HG03378 (cell line): ENCODE data around the gene ADGRV1.
A peak's percentile ranks its signal among the peaks of the same experiment; 100 is the strongest.
"Not testable (repeated sequence)": the region's sequence is repeated elsewhere in the genome, so short reads cannot be mapped to it uniquely, and the experiment has no call there.

ENCODE experiments used
- ATAC-seq: cut with Tn5 transposase; IDR thresholded peaks from one replicate; pipeline ENCODE4 v1.9.1; 2021; ENCODE audit warnings: mild to moderate bottlenecking, moderate library complexity; ENCODE audit not compliant: unreplicated experiment

The ADGRV1 gene

DNA sequence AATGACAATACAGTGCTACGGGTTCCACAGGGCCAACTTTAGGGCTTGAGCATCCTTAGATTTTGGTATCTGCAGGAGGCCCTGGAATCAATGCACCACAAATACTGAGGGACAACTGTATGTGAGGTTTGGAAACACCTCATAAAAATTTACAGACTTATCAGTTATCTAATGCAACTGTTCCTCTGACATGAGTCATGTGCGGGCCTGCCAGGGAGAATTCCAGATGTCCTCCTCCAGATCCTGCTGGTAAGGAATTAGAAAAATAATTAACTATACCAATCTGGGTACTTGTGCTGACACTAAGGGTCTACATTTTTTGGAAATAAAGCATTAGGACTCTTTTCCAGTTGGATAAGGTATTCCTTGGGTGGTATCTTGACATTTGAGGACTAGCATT, 491.2 kb downstream of the ADGRV1 start:
- no peak for ATAC-seq

DNA sequence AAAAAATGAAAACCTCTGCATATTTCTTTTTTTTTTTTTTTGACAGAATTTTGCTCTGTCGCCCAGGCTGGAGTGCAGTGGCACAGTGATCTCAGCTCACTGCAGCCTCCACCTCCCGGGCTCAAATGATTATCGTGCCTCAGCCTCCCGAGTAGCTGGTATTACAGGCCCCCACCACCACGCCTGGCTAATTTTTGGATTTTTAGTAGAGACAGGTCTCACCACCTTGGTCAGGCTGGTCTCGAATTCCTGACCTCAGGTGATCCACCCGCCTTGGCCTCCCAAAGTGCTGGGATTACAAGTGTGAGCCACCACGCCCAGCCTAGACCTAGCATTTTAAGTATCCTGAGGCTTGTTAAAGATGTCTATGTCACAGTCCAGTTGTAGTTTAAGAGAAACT, 493.8 kb downstream of the ADGRV1 start:
- ATAC-seq: not testable (repeated sequence)

DNA sequence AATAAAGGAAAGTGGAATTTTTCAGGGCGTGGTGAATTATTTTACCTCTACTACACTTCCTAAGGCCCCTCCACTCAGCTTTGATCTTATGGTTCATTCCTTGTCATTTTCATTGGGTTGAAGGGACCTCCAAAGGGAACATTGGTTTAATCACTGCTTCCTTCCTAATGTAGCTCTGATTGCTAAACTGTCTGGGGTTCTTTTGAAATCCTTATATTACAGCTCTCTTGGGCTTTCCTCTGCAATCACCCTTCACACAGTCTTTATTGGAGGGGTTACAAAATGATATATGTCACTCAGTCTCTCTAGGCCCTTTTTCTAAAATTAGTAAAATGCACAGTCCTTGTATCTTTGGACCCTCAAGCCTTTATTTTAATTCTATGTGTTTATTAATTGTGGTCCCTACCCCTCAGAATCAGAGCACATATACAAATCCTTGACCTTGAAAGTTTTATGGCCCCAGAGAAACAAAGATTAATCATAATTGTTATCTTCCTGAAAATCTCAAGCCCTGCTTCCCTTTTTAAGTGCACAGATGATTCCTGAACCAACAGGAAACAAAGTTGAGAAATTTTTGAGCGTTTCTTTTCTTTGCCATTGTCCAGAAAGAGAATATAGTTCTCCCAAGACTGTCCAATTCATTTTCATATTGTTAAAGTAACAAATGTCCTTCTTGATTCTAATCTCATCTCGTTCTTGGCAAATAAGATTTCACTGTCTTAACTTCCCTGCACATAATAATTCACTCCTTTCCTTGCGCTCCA, 494.6 kb downstream of the ADGRV1 start:
- ATAC-seq: no peak

GRCh38 chr5:91053741-91054025, 495.1 kb downstream of the ADGRV1 start:
- ATAC-seq: no peak

- ATAC-seq: no peak
These were observed 499.6 kb downstream of the ADGRV1 start for GRCh38 chr5:91058155-91058554.

DNA sequence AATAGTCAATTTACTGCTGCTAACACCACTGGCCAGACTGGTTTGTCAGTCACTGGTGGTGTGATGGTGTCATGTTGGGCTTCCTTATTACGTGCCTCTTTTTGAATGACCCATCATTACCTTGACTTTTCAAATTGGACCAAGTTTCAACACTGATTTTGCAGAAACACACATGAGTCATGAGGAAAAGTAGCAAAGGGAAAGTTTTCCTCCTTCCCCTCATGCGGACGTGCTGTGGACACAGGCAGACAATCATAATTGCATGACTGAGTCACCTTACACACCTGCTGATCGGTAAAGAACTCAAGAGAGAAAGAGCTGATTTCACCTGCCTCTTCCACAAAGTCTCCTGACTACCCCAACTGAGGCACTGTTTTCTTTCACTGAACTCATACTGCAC, 500.0 kb downstream of the ADGRV1 start:
- ATAC-seq: no peak

GRCh38 chr5:91059409-91059808, 500.8 kb downstream of the ADGRV1 start:
- ATAC-seq: peak; percentile 97

DNA sequence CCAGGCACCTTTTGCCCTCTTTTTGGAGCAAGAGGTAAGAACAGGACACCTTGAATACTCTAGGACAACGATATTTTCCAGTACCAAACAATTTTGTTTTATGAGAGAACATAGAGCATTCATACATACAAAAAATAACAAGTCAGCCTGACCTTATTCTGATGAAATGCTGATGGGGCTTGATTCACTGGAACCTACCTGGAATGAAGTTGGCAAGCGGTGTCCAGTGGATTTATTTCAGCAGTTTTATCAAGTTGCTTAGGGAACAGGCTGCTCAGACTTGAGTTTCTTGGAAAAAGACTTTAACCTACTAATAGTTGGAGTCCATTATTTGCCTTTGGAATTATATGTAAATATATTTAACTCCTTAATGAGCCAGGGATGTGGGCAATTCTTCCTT, 502.5 kb downstream of the ADGRV1 start:
- ATAC-seq: no peak

DNA sequence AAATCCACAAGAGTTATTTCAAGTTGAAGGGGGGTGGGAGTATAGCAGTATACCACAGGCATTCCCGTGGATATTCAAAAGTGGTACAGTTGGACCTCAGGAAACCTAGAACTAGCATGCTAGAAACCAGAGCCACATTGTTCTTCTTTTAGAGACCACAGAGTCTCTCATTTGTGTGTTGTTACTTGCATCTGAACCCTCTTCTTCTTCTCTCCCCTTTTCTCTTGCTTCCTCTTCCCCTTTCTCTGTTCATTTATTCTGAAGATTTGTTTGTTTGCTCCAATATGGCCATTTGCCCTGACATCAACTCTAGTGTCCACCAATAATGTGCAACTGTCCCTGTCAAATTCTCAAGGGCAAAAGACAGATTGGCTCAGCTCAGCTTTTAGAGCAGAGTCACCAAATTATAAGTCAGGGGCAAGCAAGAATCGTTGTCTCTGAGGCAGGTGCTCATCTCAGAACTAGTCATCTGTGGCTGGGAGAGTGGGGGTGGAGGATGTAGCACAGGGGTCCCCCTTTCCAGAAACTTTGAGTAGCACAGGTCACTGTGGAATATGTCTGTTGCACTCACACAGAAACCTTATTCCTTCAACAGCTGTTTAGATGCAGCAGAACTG, 503.5 kb downstream of the ADGRV1 start:
- peak; percentile 31 for ATAC-seq

DNA sequence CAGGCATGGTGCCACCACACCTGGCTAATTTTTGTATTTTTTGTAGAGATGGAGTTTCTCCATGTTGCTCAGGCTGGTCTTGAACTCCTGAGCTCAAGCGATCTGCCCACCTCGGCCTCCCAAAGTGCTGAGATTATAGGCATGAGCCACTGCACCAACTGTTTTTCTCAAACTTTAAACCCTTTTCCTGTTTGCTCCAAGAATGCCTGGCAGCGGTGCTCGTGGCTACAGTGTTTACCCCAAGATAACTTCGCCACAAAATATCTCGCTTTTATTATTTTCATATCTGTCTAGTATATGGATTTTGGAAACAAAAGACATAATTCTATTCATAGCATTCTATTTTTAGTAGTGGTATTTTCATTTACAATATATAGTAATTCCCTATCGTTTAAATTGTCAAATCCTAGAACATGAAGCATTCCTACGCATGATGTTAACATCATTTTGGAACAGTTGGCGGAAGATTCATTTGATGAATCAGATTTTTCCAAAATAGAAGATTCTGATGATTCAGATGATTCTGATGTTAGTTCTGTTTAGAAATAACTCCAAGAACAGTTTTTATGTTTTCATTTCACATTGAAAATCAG, 504.6 kb downstream of the ADGRV1 start:
- not testable (repeated sequence) for ATAC-seq

DNA sequence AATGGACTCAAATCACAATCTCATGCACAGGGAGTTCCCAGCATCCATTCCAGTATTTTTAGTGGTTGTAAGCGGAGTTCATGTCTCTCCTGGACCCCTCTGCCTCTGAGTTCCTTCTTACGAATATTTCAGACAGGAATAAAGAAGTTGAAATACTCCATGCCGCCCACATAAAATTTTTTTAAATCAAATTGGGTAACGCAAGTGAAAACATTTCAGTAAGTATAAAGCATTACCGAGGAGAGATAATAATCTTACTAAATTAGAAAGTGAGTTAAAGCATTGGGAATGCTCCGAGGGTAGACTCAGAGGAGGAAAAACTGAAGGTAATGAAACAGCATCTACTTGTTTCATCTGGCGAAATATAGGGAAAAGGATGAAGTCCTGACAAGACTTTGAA, 506.9 kb downstream of the ADGRV1 start:
- ATAC-seq: no peak

DNA sequence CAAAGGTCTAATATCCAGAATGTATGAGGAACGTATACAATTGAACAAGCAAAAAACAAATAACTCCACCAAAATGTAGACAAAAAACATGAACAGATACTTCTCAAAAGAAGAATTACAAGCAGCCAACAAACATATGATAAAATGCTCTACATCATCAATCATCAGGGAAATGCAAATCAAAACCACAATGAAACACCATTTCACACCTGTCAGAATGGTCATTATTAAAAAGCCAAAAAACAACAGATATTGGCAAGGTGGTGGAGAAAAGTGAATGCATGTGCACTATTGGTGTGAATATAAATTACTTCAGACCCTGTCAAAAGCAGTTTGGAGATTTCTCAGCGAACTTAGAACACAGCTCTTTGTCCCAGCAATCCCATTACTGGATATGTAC, 510.8 kb downstream of the ADGRV1 start:
- ATAC-seq: no peak

GRCh38 chr5:91070761-91071550, 512.4 kb downstream of the ADGRV1 start:
- ATAC-seq: no peak

DNA sequence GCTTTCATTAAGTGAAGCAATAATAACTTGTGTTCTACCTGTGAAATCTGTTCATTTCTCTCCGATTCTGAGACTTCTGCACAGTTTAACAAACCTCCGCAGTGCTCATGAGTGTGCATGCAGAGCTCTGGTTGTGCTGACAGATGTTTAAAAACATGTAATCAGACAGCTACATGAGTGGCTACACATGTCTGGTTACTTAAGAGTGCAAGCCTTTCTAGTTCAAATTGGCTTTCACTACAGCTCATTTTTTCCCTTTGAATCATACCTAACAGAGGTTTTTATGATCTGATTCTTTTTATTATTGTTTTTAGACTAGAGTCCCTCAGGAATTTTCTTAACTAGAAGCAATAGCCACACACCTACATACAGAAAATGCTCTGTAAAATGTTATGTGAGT, 514.3 kb downstream of the ADGRV1 start:
- ATAC-seq: no peak

DNA sequence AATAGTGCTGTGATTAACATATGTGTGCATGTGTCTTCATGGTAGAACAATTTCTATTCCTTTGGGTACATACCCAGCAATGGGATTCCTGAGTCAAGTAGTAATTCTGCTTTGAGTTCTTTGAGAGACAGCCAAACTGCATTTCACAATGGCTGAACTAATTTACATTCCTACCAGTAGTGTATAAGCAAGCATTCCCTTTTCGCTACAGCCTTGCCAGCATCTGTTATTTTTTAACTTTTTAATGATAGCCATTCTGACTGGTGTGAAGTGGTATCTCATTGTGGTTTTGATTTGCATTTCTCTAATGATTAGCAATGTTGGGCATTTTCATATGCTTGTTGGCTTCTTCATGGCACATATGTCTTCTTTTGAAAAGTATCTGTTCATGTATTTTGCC, 516.0 kb downstream of the ADGRV1 start:
- ATAC-seq: peak; percentile 74

GRCh38 chr5:91076138-91076537, 517.5 kb downstream of the ADGRV1 start:
- ATAC-seq: no peak

GRCh38 chr5:91077623-91078022, 519.0 kb downstream of the ADGRV1 start:
- no peak for ATAC-seq

DNA sequence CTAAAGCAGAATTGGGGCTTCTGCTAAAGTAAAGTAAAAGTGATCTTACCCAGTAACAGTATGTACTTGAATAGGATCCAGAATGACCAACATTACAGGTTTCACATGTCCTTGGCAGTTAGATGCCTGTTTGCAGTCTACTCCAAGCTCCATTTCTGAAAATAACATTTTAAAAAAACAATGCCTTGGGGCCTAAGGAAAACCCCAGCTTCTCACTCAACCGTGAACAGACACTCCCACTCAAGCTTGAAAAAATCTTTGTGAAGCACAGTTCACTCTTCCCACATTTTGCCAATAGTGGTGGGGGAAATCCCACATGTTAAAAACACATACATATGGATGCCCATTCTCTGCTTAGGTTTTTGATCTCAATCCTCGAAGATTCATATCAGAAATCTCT, 520.4 kb downstream of the ADGRV1 start:
- no peak for ATAC-seq

GRCh38 chr5:91089758-91090157, 531.2 kb downstream of the ADGRV1 start:
- ATAC-seq: no peak

DNA sequence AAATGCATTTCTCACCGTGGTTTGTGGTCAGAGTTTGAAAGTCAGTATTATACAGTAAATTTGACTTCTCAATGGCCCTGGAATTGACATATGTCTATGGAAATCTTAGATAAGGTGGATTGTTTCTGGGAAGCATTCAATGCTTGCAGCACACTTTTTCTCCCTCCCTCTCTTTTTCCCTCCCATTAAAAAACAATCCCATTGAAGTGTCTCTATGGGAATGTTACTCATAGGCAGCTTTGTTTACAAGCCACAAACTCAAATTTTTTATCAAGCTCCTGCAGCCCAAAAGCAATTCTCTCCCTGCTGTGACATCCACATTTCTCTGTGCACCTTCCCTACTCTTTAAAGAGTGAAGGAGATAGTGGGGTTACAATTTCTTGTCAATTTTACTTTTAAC, 532.4 kb downstream of the ADGRV1 start:
- no peak for ATAC-seq

DNA sequence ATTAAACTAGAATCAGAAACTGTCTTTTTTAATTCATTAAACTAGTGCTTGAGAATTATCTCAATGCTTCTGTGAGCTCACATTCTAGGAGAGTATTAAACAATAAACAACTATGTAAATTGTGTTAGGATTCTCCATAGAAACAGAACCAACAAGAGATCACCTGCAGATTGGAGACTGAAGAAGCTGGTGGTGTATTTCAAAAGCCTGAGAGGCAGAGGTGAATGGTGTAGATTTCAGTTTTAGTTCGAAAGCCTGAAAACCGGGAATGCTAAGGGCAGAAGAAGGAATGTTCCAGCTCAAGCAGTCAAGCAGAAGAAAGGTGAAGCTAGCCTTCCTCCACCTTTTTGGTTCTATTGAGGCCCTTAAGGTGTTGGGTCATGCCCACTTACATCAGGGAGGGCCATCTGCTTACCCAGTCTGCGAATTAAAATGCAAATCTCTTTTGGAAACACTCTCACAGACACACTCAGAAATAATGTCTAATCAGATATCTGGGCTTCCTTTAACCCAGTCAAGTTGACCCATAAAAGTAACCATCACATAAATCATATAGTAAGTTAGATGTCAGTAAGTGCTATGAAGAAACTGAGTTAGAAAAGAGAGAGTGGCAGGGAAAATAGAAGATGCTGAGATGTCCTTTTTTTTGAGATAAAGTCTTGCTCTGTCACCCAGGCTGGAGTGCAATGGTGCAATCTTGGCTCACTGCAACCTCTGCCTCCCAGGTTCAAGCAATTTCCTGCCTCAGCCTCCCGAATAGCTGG, 533.1 kb downstream of the ADGRV1 start:
- no peak for ATAC-seq
